ENCODE results near the gene TRAPPC6A.

Gene TRAPPC6A

GRCh38 chr19:45170146-45171106 lies 7.6 kb downstream of the TRAPPC6A start:
- Histone ChIP-seq H3K27ac (peak overlapping the region in 9 of 11 experiments; percentile 5 to 78 (median 65); a peak in 18 of 22 replicates), H3K4me3 (peak overlapping the region in 1 of 10 experiments; percentile 7; a peak in 2 of 20 replicates), H4K20me1 (peaks cover 0 to 56% (median 4%) of the 10 kb centered on the region in 11 experiments; a peak in 8 of 22 replicates), H3K9ac (peak overlapping the region in 7 of 11 experiments; percentile 22 to 62 (median 55); a peak in 10 of 22 replicates), H3K4me2 (peak overlapping the region; percentile 66 to 92 (median 88)), H3K4me1 (peaks cover 68 to 95% (median 90%) of the 10 kb centered on the region in 10 experiments), H3K36me3 (peaks cover 0 to 7% (median 0%) of the 10 kb centered on the region in 11 experiments; a peak in 1 of 22 replicates), H3K9me3 (replicated peaks in 1 of 11) (no peaks in the 10 kb centered on the region), H3K27me3 (no peaks in the 10 kb centered on the region)
- no peak for TF ChIP-seq Cebpa-rat (IDR thresholded peaks at IDR 0.05)

DNA sequence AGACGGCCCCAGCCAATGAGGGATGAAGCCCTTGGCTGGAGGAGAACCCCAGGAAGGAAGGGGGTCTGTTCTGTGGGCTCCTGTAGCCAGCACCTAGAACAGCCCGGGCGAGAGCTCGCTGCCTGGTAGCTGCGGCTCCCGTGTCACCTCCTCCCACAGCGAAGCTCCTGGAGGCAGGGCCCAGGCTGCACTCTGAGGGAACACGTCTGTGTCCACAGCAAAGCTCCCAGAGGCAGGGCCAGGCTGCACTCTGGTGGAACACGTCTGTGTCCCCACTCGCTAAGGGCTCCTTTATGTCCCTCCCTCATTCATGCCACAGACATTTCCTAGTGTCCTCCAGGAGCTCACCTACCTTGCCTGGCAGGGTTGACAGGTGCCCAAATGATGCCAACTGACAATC lies 8.4 kb downstream of the TRAPPC6A start:
- peak overlapping the region in 4 of 11 experiments; percentile 13 to 78 (median 48); a peak in 1 of 22 replicates for H3K27ac ChIP-seq
- TF ChIP-seq Cebpa-rat (IDR thresholded peaks at IDR 0.05) = no peak
- H3K9me3 ChIP-seq (replicated peaks in 1 of 11) = no peaks in the 10 kb centered on the region
- peak overlapping the region in 10 of 11 experiments; percentile 38 to 92 (median 78); a peak in 15 of 22 replicates for H3K4me2 ChIP-seq
- peaks cover 0 to 7% (median 0%) of the 10 kb centered on the region in 11 experiments; a peak in 1 of 22 replicates for H3K36me3 ChIP-seq
- H3K4me1 ChIP-seq = peaks cover 74 to 100% (median 98%) of the 10 kb centered on the region in 10 experiments
- no peak overlapping the region for H3K4me3 ChIP-seq
- peak overlapping the region in 5 of 11 experiments; percentile 6 to 44 (median 11); a peak in 7 of 22 replicates for H3K9ac ChIP-seq
- H4K20me1 ChIP-seq = peaks cover 0 to 63% (median 5%) of the 10 kb centered on the region in 11 experiments; a peak in 8 of 22 replicates
- H3K27me3 ChIP-seq = no peaks in the 10 kb centered on the region

GRCh38 chr19:45168767-45169351 lies 9.2 kb downstream of the TRAPPC6A start:
- H4K20me1 ChIP-seq = peaks cover 0 to 56% (median 5%) of the 10 kb centered on the region in 11 experiments; a peak in 8 of 22 replicates

GRCh38 chr19:45166723-45167252 lies 11.2 kb downstream of the TRAPPC6A start:
- Histone ChIP-seq H3K9ac (peak overlapping the region in 8 of 11 experiments; percentile 9 to 60 (median 43); a peak in 13 of 22 replicates), H3K36me3 (peaks cover 0 to 7% (median 0%) of the 10 kb centered on the region in 11 experiments; a peak in 1 of 22 replicates), H3K9me3 (replicated peaks in 1 of 11) (no peaks in the 10 kb centered on the region), H3K4me3 (no peak overlapping the region), H3K27me3 (no peaks in the 10 kb centered on the region), H4K20me1 (peaks cover 0 to 45% (median 5%) of the 10 kb centered on the region in 11 experiments; a peak in 8 of 22 replicates), H3K4me2 (peak overlapping the region; percentile 55 to 92 (median 76)), H3K4me1 (peaks cover 68 to 95% (median 89%) of the 10 kb centered on the region in 10 experiments), H3K27ac (peak overlapping the region in 8 of 11 experiments; percentile 4 to 61 (median 36); a peak in 13 of 22 replicates)
- TF ChIP-seq Cebpa-rat (IDR thresholded peaks at IDR 0.05) = no peak

More at GRCh38 chr19:45168767-45169351, 9.2 kb downstream of the TRAPPC6A start:
- Histone ChIP-seq H3K27me3 (no peaks in the 10 kb centered on the region), H3K9me3 (replicated peaks in 1 of 11) (no peaks in the 10 kb centered on the region), H3K4me2 (peak overlapping the region; percentile 38 to 92 (median 70)), H3K4me3 (no peak overlapping the region), H3K4me1 (peaks cover 74 to 100% (median 98%) of the 10 kb centered on the region in 10 experiments), H3K9ac (peak overlapping the region in 6 of 11 experiments; percentile 0 to 44 (median 24); a peak in 4 of 22 replicates), H3K36me3 (peaks cover 0 to 7% (median 0%) of the 10 kb centered on the region in 11 experiments; a peak in 1 of 22 replicates), H3K27ac (peak overlapping the region in 5 of 11 experiments; percentile 8 to 65 (median 35); a peak in 7 of 22 replicates)
- no peak for TF ChIP-seq Cebpa-rat (IDR thresholded peaks at IDR 0.05)

GRCh38 chr19:45164577-45165335 lies 13.3 kb downstream of the TRAPPC6A start:
- Histone ChIP-seq H3K27me3 (no peaks in the 10 kb centered on the region), H3K36me3 (peaks cover 0 to 4% (median 0%) of the 10 kb centered on the region in 11 experiments; a peak in 1 of 22 replicates), H3K9ac (peak overlapping the region; percentile 8 to 62 (median 57); a peak in 17 of 22 replicates), H4K20me1 (peaks cover 0 to 26% (median 5%) of the 10 kb centered on the region in 11 experiments; a peak in 8 of 22 replicates), H3K4me2 (peak overlapping the region; percentile 72 to 92 (median 85)), H3K4me3 (peak overlapping the region in 3 of 10 experiments; percentile 15 to 38 (median 20); a peak in 4 of 20 replicates), H3K9me3 (replicated peaks in 1 of 11) (no peaks in the 10 kb centered on the region), H3K27ac (peak overlapping the region in 9 of 11 experiments; percentile 46 to 76 (median 63); a peak in 17 of 22 replicates), H3K4me1 (peaks cover 49 to 76% (median 69%) of the 10 kb centered on the region in 10 experiments)
- no peak for TF ChIP-seq Cebpa-rat (IDR thresholded peaks at IDR 0.05)

DNA sequence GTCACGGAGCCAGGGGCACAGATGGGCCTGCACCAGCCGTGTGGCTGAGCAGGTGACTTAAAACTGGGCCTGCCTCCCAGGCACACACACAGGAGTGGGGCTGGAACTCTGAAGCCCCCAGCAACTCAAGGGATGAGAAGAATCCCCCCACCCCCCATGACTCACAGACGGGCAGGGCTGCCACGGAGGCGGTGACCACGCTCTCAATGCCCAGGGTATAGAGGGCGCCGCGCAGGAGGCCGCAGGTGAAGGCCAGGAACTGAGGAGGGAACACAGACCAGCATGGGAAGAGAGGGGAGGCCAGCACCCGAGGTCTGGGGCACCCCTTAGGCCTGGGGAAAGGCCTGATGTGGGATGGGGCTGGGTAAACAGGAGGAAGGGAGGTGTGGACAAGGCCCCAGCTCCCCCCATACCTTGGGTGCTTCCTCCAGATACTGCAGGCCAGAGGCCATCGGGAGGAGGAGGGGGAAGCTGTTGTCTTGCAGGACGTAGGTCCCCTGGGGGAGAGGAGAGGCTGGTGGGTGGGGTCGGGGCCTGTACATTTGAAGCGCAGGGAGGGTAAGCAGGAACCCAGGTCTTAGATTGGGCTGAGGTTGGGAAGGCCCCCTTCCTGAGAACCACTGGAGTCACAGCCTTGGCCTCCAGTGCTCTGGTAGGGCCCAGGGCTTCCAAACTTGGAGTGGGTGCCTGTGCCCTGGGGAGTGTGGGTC lies 14.1 kb downstream of the TRAPPC6A start:
- Histone ChIP-seq H3K9me3 (replicated peaks in 1 of 11) (no peaks in the 10 kb centered on the region), H3K36me3 (no peaks in the 10 kb centered on the region), H3K4me2 (peak overlapping the region; percentile 72 to 92 (median 85)), H3K4me3 (peak overlapping the region in 2 of 10 experiments; percentile 15 to 20; a peak in 3 of 20 replicates), H3K27ac (peak overlapping the region in 9 of 11 experiments; percentile 46 to 76 (median 63); a peak in 18 of 22 replicates), H3K4me1 (peaks cover 47 to 76% (median 67%) of the 10 kb centered on the region in 10 experiments), H3K9ac (peak overlapping the region; percentile 8 to 62 (median 57); a peak in 17 of 22 replicates), H4K20me1 (peaks cover 0 to 25% (median 6%) of the 10 kb centered on the region in 11 experiments; a peak in 8 of 22 replicates), H3K27me3 (no peaks in the 10 kb centered on the region; a peak in 1 of 22 replicates)
- no peak for TF ChIP-seq Cebpa-rat (IDR thresholded peaks at IDR 0.05)

- H3K4me2 ChIP-seq = peak overlapping the region; percentile 72 to 92 (median 85)
- peaks cover 49 to 76% (median 67%) of the 10 kb centered on the region in 10 experiments for H3K4me1 ChIP-seq
- H3K4me3 ChIP-seq = no peak overlapping the region
- H3K9me3 ChIP-seq (replicated peaks in 1 of 11) = no peaks in the 10 kb centered on the region
- H3K27me3 ChIP-seq = no peaks in the 10 kb centered on the region; a peak in 1 of 22 replicates
- no peaks in the 10 kb centered on the region for H3K36me3 ChIP-seq
- peak overlapping the region in 5 of 11 experiments; percentile 18 to 61 (median 59); a peak in 4 of 22 replicates for H3K9ac ChIP-seq
- H3K27ac ChIP-seq = peak overlapping the region in 4 of 11 experiments; percentile 61 to 76 (median 69); a peak in 8 of 22 replicates
- H4K20me1 ChIP-seq = peaks cover 0 to 25% (median 6%) of the 10 kb centered on the region in 11 experiments; a peak in 7 of 22 replicates
- TF ChIP-seq Cebpa-rat (IDR thresholded peaks at IDR 0.05) = no peak
Measured at GRCh38 chr19:45163156-45163555, 14.9 kb downstream of the TRAPPC6A start.
